HG03064 (cell line): ENCODE results near the gene L3MBTL1.
A peak's percentile ranks its signal among the peaks of the same experiment; 100 is the strongest.

Experiments used
- ATAC-seq: cut with Tn5 transposase; IDR thresholded peaks from one replicate; pipeline ENCODE4 v1.9.1; 2021; ENCODE audit warnings: low read depth; ENCODE audit not compliant: unreplicated experiment

L3MBTL1 gene

DNA sequence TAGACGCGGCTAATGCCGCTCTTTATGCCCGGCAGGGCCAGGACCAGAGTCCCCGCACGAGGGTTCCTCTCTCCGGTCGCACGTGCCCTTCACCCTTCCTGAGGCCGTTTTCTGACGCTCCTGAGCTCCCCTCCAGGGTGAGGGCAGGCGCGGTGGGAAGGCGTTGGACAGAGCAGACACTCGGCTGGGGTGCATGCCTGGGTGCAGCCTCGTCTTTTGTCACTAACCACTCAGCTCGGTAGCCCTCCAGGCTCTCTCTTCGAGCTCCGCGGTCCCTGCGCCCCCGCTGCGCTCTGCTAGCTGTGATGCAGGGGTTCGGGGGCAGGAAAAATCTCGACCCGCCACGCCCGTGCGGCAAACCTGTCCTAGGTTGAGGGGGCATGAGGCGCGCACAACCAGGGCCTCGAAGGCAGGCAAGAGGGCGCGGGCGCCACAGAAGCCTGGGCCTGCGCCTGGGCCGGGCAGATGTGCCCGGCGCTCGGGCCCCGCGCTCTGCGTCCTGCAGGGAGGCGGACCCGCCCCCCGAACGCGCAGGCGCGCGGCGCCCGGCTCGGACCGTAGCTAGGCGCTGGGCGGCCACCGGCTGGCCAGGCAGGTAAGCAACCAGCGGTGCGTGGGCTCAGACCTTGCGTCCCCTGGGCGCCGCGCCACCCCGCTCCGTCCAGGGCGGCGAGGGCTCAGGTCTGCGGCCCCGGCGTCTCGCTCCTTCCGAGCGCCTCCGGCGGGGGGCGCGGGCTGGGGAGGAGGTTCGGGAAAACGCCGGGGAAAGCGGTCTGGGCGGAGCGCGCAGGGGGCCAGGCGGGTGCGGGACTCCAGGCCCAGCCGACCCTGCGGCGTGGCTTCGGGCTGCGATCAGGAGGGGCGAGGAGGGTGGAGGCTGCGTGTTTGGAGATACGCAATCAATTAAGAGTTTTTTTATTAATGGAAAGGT is at the start of gene L3MBTL1:
TSS of gene L3MBTL1 (plus strand) at position 548 of the 931 bp plus-strand sequence. CDS start 5,807 bp downstream, outside the sequence.
- ATAC-seq = no peak

DNA sequence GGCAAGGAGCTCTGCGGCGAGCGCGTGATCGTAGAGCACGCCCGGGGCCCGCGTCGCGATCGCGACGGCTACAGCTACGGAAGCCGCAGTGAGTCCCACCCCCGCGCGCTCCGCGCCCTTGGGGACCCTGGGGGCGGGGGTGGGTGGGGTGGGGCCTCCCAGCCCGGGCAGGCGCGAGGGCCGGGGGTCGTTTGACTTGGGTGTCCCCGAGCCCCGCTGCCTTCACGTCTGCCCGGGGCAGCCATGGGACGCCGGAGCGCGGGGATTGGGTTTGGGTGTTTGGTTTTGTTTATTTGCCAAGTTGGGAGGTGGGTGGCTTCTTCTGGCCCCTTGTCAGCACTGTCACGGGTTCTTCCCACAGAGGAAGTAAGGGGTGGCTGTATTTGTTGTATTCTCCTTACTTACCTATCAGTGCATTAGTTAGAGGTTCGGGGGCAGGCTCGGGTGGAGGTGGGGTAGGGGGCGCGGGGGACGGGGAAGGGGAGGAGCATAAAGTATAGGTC is 49.0 kb upstream of the L3MBTL1 start:
- ATAC-seq = no peak

GRCh38 chr20:43459022-43459942 is 48.2 kb upstream of the L3MBTL1 start:
- no peak for ATAC-seq

GRCh38 chr20:43460172-43460829 is 47.2 kb upstream of the L3MBTL1 start:
- ATAC-seq = no peak

DNA sequence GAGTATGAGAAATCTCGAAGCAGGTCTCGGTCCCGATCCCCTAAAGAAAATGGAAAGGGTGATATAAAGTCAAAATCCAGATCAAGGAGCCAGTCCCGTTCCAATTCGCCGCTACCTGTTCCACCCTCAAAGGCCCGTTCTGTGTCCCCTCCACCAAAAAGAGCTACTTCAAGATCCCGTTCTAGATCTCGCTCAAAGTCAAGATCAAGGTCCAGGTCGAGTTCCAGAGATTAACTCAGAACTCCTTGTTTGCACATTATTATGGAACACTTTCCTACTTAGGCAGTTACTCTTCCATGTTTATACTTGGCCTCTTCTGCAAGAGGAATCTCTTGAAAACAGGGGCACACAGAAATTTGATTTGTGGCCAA is 46.7 kb upstream of the L3MBTL1 start:
- no peak for ATAC-seq

DNA sequence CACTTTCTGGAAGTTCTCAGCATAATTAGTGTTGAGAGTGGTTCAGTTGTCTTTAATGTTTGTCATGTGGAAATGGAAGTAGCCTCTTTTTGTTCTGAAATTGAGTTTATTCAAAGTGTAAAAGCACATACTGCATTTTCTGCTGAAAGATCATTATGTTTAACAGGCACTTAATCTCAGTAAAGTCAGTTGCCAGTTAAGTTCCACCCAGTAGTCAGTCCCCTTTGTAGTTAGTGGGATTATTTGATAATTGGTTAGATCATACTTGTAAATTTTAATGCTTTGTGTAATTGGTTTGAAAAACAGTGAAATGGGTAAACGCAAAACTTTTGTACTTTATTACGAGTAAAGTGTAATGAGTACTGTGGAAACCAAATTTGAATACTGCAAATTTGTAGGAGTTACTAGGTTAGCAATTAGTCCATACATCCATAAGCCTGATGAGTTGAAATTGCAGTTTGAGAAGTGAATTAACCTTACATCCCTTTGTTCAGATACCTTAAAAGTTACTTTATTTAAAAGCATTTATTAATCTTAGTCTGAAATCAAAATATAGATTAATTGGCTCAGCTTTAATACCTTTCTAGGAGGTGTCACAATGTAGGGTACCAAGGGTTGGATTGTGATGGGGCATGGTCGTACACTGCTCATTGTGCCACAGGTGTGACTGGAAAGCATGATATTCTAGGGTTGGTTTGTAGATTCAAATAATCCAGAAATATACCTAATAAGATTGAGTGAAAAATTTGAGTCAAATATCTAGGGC is 45.4 kb upstream of the L3MBTL1 start:
- ATAC-seq = no peak

- no peak for ATAC-seq
Measured at GRCh38 chr20:43462660-43463526, 44.6 kb upstream of the L3MBTL1 start.

DNA sequence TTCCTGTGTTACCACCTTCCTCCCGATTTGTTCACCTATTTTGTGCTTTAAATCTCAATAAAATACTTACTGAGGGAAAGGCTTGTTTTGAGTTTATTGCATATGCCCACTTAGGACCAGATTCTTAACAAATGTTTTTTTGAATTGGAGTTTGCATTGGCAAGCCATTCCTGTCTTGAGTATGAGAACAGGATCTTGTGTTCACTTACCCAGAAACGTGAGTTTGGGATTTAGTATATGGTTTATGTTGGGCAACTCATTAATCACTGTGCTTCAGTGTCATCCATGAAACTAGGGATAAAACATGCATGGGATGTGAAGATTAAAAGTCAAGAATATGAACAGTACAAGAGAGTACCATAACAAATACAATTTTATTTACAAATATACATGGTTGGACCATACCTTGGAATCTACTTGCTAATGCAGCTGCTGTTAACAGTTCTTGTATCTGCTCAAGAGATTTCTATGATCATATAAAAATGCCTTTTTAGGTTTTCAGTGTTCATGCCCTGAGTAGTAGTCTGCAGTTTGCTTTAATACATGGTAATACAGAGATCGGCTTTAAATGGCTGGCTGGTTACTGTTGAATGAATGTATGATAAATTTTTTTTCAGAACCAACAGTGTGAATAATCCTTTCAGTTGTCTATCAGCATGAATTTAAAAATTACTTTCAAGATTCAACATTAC is 43.8 kb upstream of the L3MBTL1 start:
- ATAC-seq = no peak

DNA sequence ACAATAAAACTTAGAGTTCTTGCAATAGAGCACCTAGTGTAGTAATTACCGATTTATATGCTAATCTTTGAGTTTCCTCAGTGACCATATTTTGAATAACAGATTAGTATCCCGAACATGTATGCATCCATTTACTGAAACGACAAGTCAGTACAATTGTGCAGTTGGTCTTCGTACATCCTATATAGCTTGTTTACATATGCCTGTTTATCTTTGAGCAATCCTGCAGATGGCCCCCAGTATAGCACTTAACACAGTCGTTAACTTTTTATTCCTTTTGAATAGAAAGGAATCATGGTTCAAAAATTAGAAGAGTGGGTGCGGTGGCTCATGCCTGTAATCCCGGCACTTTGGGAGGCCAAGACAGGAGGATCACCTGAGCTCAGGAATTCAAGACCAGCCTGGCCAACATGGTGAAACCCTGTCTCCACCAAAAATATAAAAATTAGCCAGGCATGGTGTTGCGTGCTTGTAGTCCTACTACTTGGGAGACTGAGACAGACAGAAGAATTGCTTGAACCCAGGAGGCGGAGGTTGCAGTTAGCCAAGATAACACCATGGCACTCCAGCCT is 43.2 kb upstream of the L3MBTL1 start:
- ATAC-seq = no peak

- no peak for ATAC-seq
Measured at GRCh38 chr20:43465625-43465943, 41.9 kb upstream of the L3MBTL1 start.

DNA sequence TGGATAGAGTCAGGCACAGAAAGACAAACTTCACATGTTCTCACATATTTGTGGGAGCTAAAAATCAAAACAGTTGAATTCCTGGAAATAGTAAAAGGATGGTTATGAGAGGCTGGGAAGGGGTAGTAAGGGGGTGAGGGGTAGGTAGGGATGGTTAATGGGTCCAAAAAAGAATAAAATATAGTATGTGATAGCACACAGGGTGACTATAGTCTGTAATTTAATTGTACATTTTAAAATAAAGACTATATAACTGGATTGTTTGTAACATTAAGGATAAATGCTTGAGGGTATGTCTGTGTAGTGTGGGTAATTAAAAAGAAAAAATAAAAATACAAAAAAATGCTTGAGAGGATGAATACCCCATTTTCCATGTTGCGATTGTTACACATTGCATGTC is 39.9 kb upstream of the L3MBTL1 start:
- ATAC-seq = no peak

GRCh38 chr20:43472671-43473380 is 34.7 kb upstream of the L3MBTL1 start:
- no peak for ATAC-seq

GRCh38 chr20:43473381-43473704 is 34.2 kb upstream of the L3MBTL1 start:
- ATAC-seq = no peak

DNA sequence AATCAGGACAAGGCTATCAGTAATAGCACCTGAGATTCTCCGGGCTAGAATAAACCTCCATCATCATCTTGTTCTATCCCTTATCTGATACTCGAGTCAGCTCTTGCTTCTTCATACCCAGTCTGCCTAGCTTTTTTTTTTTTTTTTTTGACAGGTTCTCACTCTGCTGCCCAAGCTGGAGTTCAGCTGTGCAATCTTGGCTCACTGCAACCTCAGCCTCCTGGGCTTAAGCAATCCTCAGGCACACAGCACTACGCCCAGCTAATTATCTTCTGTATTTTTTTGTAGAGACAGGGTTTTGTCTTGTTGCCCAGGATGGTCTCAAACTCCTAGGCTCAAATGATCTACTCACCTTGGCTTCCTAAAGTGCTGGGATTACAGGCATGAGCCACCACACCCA is 30.3 kb upstream of the L3MBTL1 start:
- ATAC-seq = no peak

DNA sequence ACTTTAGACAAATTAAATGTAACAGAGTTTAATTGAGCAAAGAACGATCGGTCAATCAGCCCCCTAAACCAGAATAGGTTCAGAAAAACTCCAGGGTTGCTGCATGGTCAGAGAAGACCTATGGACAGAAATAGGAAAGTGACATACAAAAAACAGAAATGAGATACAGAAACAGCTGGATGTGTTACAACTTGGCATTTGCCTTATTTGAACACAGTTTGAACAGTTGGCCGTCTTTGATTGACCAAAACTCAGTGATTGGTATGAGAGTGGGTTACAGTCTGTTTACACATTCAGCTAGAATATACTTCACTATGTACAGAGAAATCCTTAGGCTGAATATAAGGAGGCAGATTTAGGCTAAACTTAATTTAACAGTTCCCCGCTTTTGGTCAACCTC is 29.9 kb upstream of the L3MBTL1 start:
- no peak for ATAC-seq

DNA sequence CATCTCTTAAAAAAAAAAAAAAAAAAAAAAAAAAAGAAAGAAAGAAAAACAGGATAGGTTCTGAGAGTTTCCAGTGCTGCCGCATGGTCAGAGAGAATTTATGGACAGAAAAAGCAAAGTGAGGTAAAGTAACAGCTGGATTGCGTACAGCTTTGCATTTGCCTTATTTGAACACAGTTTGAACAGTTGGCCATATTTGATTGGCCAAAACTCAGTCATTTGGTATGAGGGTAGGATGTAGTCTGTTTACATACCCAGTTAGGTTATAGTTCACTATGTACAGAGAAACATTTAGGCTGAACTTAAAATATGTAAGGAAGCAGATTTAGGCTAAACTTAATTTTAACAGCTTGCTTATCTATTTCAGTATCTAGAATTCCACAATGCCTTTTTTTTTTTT is 17.5 kb upstream of the L3MBTL1 start:
- ATAC-seq = no peak

GRCh38 chr20:43492101-43492500 is 15.4 kb upstream of the L3MBTL1 start:
- peak; percentile 71 for ATAC-seq

- ATAC-seq = no peak
Measured at GRCh38 chr20:43495388-43495787, 12.1 kb upstream of the L3MBTL1 start.
